Measurements from ENCODE around the gene SPIB.

SPIB gene

DNA sequence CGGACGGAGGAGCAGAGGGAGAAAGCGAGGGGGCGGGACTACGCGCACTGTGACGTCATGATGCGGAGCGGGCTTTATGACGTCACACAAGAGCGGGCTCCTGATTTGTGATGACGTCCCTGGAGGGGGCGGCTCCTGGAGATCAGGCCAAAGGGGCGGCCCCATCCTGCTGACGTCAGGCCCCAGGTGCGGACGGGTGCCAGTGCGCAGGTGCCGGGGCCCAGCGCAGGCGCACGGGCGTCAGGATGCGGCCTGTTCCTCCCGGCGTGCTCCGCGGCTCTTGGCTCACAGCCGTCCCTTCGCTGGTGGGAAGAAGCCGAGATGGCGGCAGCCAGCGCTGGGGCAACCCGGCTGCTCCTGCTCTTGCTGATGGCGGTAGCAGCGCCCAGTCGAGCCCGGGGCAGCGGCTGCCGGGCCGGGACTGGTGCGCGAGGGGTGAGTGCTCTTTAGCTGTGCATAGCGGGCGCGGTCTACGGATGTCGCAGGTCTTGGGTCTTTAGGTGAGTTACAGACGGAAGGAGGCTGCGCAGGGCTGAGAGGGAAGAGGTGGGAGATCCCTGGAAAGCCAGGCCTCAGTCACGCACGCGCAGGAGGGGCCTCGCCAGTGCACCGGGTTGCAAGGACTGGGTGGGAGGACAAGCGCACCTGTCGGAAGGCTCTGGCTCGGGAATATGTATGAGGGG lies 57.6 kb downstream of the SPIB start, which contains the start of the genes EMC10 and GARIN5A:
TSS of gene EMC10 (plus strand) at position 284 of the 683 bp plus-strand sequence. CDS start at position 322, 38 bp downstream.
TSS of gene GARIN5A (minus strand) at position 625 of the 683 bp plus-strand sequence. CDS start at position 165, 460 bp downstream.
- DNase-seq = peak; percentile 89

DNA sequence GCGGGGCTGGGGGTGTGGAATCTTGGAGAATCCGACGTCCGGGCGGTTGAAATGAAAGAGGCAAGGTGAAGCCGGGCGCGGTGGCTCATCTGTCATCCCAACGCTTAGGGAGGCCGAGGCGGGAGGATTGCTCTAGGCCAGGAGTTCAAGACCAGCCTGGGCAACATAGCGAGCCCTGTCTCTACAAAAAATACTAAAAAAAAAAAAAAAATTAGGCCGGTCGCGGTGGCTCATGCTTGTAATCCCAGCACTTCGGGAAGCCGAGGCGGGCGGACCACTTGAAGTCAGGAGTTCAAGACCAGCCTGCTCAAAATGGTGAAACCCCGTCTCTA lies 58.1 kb downstream of the SPIB start:
- no peak for DNase-seq

DNA sequence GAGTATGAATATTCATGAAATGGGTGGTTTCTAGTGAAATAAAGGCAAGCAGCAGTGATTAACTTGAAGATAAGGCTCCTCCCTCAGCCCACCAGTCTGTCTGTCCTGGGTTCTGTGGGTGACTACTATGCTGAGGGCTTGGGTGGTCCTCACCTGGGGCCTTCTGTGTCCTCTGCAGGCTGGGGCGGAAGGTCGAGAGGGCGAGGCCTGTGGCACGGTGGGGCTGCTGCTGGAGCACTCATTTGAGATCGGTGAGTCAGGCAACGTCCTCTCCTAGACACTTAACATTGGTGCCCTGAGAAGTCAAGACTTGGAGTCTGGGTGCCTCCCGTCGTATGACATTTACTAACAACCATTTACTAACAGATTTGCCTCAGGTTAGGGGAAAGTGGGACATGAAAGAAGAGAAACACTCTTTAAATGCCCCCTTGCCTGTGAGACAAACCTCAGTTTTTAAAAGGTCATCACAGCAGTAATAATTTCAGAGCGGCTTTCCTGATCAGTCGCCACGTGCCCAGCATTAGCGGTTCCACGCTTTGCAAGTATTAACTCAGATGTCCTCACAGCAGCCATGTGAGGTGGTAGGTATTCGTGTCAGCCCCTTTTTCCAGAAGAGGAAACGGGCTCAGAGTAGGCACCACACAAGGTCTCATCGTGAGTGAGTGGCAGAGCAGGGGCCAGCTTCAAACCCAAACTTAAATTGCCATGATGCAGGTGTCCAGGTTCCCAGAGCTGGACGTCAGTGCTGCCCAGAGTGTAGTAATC lies 59.2 kb downstream of the SPIB start:
- no peak for DNase-seq

DNA sequence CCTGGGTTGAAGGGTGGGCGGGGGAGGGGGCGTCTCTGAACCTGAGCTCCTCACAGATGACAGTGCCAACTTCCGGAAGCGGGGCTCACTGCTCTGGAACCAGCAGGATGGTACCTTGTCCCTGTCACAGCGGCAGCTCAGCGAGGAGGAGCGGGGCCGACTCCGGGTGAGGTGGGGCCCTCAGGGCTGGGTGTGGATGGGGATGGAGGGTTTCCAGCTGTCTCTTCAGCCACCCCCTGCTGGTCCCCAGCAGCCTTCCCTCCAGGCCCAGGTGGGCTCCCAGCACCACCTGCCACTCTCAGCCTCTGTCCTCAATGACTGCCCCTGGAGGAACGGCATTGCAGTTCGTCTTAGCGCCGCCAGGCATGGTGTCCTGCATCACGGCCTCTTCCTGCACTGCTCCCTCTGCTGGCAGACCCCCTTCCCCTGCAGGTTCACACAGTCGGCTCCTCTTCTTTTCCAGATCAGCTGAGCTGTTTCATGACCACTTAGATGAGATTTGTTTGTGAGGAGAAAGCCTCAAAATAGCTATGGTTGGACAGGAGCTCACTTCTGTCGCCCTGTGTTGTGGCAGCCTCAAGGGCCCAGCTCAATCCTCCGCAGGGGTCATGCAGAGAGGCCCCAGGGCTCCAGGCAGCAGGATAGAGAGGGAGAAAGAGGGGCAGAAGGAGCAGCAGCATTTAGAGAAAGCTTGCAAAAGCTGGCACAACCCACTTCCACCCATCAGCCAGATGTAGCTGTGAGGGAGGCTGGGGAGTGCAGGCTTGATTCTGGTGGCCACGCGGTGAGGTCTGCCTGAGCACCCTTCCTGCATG lies 60.4 kb downstream of the SPIB start:
- no peak for DNase-seq

DNA sequence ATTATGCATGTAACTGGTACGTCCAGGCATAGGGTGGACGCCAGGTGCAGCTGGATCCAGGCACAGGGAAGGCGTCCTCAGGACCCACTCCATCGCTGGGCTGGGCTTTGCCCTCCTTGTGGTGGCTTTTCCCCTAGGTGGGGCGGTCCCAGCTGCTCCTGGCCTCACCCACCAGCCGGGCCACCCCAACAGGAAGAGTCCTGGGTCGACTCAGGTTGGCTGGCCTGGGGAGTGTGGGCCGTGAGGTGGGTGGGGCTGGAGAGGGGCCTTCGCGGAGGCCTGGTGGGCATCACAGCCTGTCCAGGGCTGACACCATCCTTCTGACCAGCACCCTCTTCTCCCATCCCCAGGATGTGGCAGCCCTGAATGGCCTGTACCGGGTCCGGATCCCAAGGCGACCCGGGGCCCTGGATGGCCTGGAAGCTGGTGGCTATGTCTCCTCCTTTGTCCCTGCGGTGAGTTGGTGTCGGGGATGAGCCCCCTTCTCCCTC lies 61.1 kb downstream of the SPIB start:
- no peak for DNase-seq

DNA sequence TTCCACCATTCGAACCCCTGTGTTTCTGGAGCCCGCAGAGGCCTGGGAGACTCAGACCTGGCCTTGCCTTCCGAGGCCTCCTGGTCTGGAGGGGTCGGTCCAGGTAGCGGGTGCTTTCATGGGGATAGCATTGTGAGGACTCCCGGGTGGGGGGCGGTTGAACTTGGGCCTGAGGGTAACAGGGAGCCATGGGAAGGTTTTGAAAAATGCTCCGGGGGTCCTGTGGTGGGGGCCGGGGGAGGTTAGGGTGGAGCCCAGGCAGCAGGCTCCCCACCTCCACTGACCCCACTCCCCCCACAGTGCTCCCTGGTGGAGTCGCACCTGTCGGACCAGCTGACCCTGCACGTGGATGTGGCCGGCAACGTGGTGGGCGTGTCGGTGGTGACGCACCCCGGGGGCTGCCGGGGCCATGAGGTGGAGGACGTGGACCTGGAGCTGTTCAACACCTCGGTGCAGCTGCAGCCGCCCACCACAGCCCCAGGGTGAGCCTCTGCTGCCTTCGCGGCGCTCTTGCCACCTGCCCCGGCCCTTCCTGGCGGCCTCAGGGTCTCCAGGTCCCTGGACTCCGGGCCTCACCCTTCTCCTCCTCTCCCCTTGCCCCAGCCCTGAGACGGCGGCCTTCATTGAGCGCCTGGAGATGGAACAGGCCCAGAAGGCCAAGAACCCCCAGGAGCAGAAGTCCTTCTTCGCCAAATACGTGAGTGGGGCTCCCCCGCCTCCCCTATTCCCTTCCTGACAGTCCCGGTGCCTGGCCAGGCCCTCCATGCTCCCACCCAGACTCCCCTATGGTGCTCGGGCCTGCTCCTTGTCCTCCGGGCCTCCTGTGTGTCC lies 61.8 kb downstream of the SPIB start:
- DNase-seq = no peak

All from NCI-H748 treated with DMSO at 0.1 percent for 48 hours (cell line).